Neural progenitor cell (in vitro differentiated cells): ENCODE measurements around the gene CDH23.

Experiments used
- CTCF ChIP-seq: fragments of 200-600 bp; sonication (generic); IDR thresholded peaks from 2 replicates; pipeline ENCODE4 v1.5.1; 2017; ENCODE audit warnings: antibody characterized with exemption, mild to moderate bottlenecking
- EZH2 ChIP-seq: fragments of 200-600 bp; sonication (generic); IDR thresholded peaks from 2 replicates; pipeline ENCODE4 v1.6.1; 2017; ENCODE audit warnings: antibody characterized with exemption, mild to moderate bottlenecking, moderate library complexity
- EZH2phosphoT487 ChIP-seq: fragments of 200-600 bp; sonication (generic); IDR thresholded peaks from 2 replicates; pipeline ENCODE4 v1.6.1; 2017; ENCODE audit warnings: antibody characterized with exemption

DNA sequence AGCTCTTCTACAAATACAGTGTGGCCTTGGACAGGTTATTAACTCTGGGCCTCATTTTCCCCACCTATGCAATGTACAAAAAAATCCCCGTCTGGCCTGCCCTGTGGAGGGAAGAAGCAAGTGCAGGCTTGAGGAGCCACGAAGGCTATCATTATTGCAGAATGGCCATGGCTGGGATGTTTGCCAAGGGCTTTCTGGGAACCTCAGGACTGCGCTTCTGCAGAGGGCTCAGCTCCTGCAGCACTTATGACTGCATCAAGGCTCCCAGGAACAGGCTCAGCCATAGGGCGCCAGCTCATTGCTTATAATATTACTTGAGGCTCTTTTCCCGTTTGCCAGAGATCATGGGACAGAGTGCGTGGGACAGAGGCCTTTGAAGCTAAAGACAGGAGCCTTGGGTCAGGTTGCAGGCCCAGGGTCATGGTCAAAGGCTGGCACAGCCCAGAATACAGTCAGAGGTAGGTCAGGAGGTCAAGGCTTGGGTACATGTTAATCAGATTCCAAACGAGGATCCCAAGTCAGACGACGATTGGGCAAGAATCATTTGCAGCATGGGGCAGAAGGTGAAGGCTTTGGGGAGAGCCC is 343.4 kb downstream of the CDH23 start:
- TF ChIP-seq CTCF (no peak), EZH2 (no peak), EZH2phosphoT487 (no peak)
